Prostate gland (tissue), 2 donors: ENCODE measurements around the gene DGKZ. TPM values are rescaled to one million over a fixed set of nuclear protein-coding genes. Genes with fewer than 3 reads are reported as not detected.

Experiments used
- DNase-seq: peaks from one replicate; pipeline ENCODE4 v3.0.0-alpha.2; 2019; ENCODE audit warnings: low spot score
- H3K27ac ChIP-seq, 2 donors: fragments of 200-600 bp; sonication (generic); 2 replicates each; pipeline ENCODE4 v1.5.1; 2017 to 2019
- H3K27me3 ChIP-seq: fragments of 200-600 bp; sonication (generic); replicated peaks from 2 replicates; pipeline ENCODE4 v1.5.1; 2019; ENCODE audit not compliant: insufficient read depth
- H3K36me3 ChIP-seq, 2 donors: fragments of 200-600 bp; sonication (generic); 1 replicate in 1 of 2; 2 replicates in 1 of 2; pipeline versions ENCODE4 v1.5.1 to v1.8.1; 2017 to 2019
- H3K4me1 ChIP-seq: fragments of 200-600 bp; sonication (generic); replicated peaks from 2 replicates; pipeline ENCODE4 v1.5.1; 2019
- H3K4me3 ChIP-seq, 2 donors: fragments of 200-600 bp; sonication (generic); 2 replicates each; pipeline ENCODE4 v1.5.1; 2017 to 2019
- H3K9me3 ChIP-seq: fragments of 200-600 bp; sonication (generic); 2 replicates; pipeline ENCODE4 v1.5.1; 2017
- POLR2A ChIP-seq: fragments of 450-650 bp; IDR thresholded peaks from one replicate; pipeline ENCODE4 v1.6.1; 2016; ENCODE audit warnings: antibody characterized with exemption, mild to moderate bottlenecking
- POLR2AphosphoS5 ChIP-seq: sonication (generic); formaldehyde crosslinking; IDR thresholded peaks from one replicate; pipeline ENCODE4 v1.6.1; 2017; ENCODE audit warnings: antibody characterized with exemption
- WGBS: methylation state at CpG from one replicate; pipeline ENCODE4 v1.1.5; 2018; 5-methylcytosine and 5-hydroxymethylcytosine counted together
- intact Hi-C: fragments of 100-400 bp; cut with DNase I; formaldehyde crosslinking; loops from one replicate; pipeline ENCODE4 v1.14.2; 2022
- total RNA-seq, 2 donors: library from RNA; depleted of rRNA; stranded (reverse); fragments of >200 nt; gene quantifications; one replicate each; pipeline ENCODE4 v1.1.0, GENCODE V29; 2016
- TF ChIP-seq, protein P1 (sequence below), 4 experiments: fragments of 200-600 bp in 2 of 4; fragments of 450-650 bp in 2 of 4; sonication (generic) in 2 of 4; IDR thresholded peaks; 1 replicate in 3 of 4; 2 replicates in 1 of 4; pipeline ENCODE4 v1.5.1; 2016 to 2019; ENCODE audit warnings: antibody characterized with exemption in 4 of 4, mild to moderate bottlenecking in 2 of 4, moderate library complexity in 2 of 4

Gene DGKZ
- total RNA-seq, 2 donors from 2014 or later = 53.6 to 95.0 TPM

DNA sequence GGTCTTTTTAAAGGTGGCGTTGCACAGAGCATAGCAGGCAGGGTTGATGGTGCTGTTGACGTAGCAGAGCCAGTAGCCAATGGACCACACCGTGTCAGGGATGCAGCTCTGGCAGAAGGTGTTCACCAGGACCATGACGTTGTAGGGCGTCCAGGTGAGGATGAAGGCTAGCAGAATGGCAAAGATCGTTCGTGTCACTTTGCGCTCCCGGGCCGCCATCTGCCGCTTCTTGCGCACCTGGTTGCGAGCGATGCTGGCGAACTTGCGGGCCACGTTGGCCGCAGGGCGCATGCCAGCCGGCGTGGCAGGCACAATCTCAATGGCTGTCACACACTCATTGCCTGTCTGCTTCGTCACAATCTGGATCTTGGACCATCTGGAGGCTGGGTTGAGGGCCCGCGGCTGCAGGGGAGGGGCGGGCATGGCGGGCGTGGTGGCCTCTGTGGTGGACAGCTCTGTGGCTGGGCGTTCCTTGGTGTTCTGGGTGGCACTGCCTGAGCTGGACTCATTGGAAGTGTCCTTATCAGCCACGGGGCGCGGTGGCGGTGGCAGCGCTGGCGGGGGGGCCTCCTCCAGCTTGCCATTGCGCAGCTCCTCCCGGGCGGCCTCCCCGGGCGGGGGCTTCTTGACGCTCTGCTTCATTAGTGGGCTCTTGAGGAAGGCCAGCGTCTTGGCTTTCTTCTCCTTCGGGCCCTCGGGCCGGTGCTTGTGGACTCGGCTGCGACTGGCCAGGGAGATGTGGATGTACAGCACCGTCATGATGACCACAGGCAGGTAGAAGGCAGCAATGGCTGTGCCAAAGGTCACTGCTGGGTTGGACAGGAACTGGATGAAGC, 38.1 kb downstream of the DGKZ start:
- Histone ChIP-seq H3K36me3 (no peaks in the 10 kb centered on the region), H3K4me1 (peaks cover 13% of the 10 kb centered on the region), H3K4me3 (no peak overlapping the region), H3K9me3 (no peaks in the 10 kb centered on the region), H3K27ac (no peak overlapping the region), H3K27me3 (peaks cover 1% of the 10 kb centered on the region)
- TF ChIP-seq, protein P1, sequence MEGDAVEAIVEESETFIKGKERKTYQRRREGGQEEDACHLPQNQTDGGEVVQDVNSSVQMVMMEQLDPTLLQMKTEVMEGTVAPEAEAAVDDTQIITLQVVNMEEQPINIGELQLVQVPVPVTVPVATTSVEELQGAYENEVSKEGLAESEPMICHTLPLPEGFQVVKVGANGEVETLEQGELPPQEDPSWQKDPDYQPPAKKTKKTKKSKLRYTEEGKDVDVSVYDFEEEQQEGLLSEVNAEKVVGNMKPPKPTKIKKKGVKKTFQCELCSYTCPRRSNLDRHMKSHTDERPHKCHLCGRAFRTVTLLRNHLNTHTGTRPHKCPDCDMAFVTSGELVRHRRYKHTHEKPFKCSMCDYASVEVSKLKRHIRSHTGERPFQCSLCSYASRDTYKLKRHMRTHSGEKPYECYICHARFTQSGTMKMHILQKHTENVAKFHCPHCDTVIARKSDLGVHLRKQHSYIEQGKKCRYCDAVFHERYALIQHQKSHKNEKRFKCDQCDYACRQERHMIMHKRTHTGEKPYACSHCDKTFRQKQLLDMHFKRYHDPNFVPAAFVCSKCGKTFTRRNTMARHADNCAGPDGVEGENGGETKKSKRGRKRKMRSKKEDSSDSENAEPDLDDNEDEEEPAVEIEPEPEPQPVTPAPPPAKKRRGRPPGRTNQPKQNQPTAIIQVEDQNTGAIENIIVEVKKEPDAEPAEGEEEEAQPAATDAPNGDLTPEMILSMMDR (IDR thresholded peaks at IDR 0.05) = no peak
- TF ChIP-seq POLR2A (no peak), POLR2AphosphoS5 (no peak)
- WGBS = 95% methylated on average over 41 of the region's 47 CpGs
- no peak for DNase-seq
- intact Hi-C loops = loop anchor here (5.0 kb wide), 1 partner anchor 232 kb away; the partner anchor contains the start of genes ATG13 and HARBI1

DNA sequence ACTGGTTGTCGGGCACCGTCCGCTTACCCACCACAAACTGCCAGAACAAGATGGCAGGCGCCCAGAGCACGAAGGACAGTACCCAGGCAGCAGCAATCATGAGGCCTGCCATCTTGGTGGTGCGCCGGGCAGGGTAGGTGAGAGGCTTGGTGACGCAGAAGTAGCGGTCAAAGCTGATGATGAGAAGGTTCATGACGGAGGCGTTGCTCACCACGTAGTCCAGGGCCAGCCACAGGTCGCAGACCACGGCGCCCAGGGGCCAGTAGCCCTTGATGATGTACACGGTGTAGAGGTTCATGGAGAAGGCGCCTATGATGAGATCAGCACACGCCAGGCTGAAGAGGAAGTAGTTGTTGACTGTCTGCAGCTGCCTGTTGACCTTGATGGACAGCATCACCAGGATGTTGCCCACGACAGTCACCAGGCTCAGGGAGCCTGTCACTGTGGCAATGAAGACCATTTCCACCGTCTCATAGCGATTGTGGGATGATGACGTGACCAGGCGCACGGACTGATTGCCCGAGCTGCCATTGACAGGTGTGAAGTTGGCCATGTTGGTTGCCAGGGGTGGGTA, 38.8 kb downstream of the DGKZ start:
- DNase-seq = no peak
- Histone ChIP-seq H3K27me3 (peaks cover 4% of the 10 kb centered on the region), H3K36me3 (no peaks in the 10 kb centered on the region), H3K27ac (no peak overlapping the region), H3K9me3 (no peaks in the 10 kb centered on the region), H3K4me1 (peaks cover 13% of the 10 kb centered on the region), H3K4me3 (no peak overlapping the region)
- WGBS = 94% methylated on average over 25 of the region's 25 CpGs
- intact Hi-C loops = loop anchor here (5.0 kb wide), 1 partner anchor 231 kb away; the partner anchor contains the start of genes ATG13 and HARBI1
- no peak for TF ChIP-seq POLR2A
- TF ChIP-seq, protein P1 (IDR thresholded peaks at IDR 0.05) = no peak
- no peak for TF ChIP-seq POLR2AphosphoS5

DNA sequence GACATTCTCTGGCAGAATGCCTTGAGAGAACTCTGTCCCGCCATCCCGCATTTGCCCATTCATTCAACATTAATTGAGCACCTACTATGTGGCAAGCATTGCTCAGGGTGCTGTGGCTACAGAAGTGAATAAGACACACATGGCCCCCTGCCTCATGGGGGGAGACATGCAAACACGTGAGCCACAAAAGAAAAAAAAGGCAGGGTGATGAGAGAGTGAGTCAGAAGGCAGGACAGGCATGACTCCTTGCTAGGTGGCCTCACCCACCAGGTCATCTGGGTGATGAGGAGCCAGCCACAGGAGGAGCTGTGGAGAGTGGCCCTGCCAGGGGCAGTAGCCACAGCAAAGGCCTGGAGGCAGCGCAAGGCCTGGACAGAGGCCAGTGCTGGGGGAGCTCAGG, 39.4 kb downstream of the DGKZ start:
- DNase-seq = no peak
- TF ChIP-seq POLR2AphosphoS5 (no peak), POLR2A (no peak)
- TF ChIP-seq, protein P1 (IDR thresholded peaks at IDR 0.05) = no peak
- H3K27me3 ChIP-seq = peaks cover 6% of the 10 kb centered on the region

DNA sequence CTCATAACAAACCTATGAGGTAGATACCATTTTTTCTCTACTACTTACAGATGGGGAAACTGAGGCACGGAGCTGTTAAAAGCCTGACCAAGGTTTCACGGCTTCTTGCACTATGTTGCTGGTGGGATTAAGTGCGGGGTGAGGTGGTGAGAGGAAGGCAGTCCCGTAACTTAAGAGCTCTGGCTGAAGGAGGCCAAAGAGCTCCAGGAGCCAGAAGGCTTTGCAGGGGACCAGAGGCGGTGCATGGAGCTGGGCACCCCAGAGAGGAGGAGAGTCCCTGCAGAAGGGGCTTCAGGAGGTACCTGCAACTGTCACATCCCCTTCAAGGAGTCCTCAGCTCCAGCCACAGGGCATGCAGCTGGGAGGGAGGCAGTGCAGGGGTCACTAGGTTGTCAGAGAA, 40.2 kb downstream of the DGKZ start:
- 80% methylated on average over 5 of the region's 5 CpGs for WGBS

More for the DNA sequence above, 39.4 kb downstream of the DGKZ start:
- Histone ChIP-seq H3K9me3 (no peaks in the 10 kb centered on the region), H3K36me3 (no peaks in the 10 kb centered on the region), H3K27ac (no peak overlapping the region), H3K4me3 (no peak overlapping the region), H3K4me1 (peaks cover 13% of the 10 kb centered on the region)
- 93% methylated on average over 4 of the region's 4 CpGs for WGBS
- intact Hi-C loops = loop anchor here (5.0 kb wide), 1 partner anchor 231 kb away; the partner anchor contains the start of genes ATG13 and HARBI1

More for the DNA sequence above, 40.2 kb downstream of the DGKZ start:
- no peaks in the 10 kb centered on the region for H3K36me3 ChIP-seq
- H3K27me3 ChIP-seq = peaks cover 6% of the 10 kb centered on the region
- peaks cover 8% of the 10 kb centered on the region for H3K4me1 ChIP-seq
- H3K27ac ChIP-seq = no peak overlapping the region
- TF ChIP-seq POLR2AphosphoS5 (no peak), POLR2A (no peak)
- TF ChIP-seq, protein P1 (IDR thresholded peaks at IDR 0.05) = no peak
- no peak for DNase-seq
- H3K4me3 ChIP-seq = no peak overlapping the region
- intact Hi-C loops = loop anchor here (5.0 kb wide), 1 partner anchor 230 kb away; the partner anchor contains the start of genes ATG13 and HARBI1
- H3K9me3 ChIP-seq = no peaks in the 10 kb centered on the region
